Effector memory CD8-positive, alpha-beta T cell (primary cell): ENCODE measurements around the gene KIF26B.

Experiments
- ATAC-seq: fragments of 150-1000 bp; cut with Tn5 transposase; replicated peaks from 2 replicates; pipeline ENCODE4 v1.10.0; 2021; ENCODE audit warnings: mild to moderate bottlenecking, moderate library complexity
- DNase-seq, 3 experiments: peaks; one replicate each; pipeline ENCODE4 v3.0.0; 2021
- H3K27ac Mint-ChIP-seq, 2 donors: one replicate each; pipeline ENCODE4 v1.8.0; 2022; ENCODE audit warnings: mild to moderate bottlenecking in 2 of 2, mixed read lengths in 2 of 2, moderate library complexity in 2 of 2
- H3K27me3 Mint-ChIP-seq, 2 donors: one replicate each; pipeline ENCODE4 v1.8.0; 2022; ENCODE audit warnings: mixed read lengths in 2 of 2
- H3K36me3 Mint-ChIP-seq: one replicate; pipeline ENCODE4 v1.8.0; 2022; ENCODE audit warnings: mild to moderate bottlenecking, moderate library complexity, mixed read lengths; ENCODE audit not compliant: insufficient read depth
- H3K4me1 Mint-ChIP-seq, 2 donors: one replicate each; pipeline ENCODE4 v1.8.0; 2022; ENCODE audit warnings: low read depth in 2 of 2, mixed read lengths in 2 of 2
- H3K4me3 Mint-ChIP-seq, 2 donors: one replicate each; pipeline ENCODE4 v1.8.0; 2022; ENCODE audit warnings: mild to moderate bottlenecking in 2 of 2, mixed read lengths in 2 of 2, moderate library complexity in 2 of 2
- H3K9me3 Mint-ChIP-seq, 2 donors: one replicate each; pipeline ENCODE4 v1.8.0; 2022; ENCODE audit warnings: mixed read lengths in 2 of 2

Gene KIF26B

GRCh38 chr1:245148069-245148468 is 6.7 kb upstream of the KIF26B start:
- Mint-ChIP-seq H3K4me3 (no peak overlapping the region), H3K36me3 (no peaks in the 10 kb centered on the region), H3K27me3 (peaks cover 49 to 55% of the 10 kb centered on the region in 2 donors)

GRCh38 chr1:245148861-245149260 is 5.9 kb upstream of the KIF26B start:
- Mint-ChIP-seq H3K36me3 (no peaks in the 10 kb centered on the region), H3K9me3 (no peaks in the 10 kb centered on the region), H3K27me3 (peaks cover 49 to 63% of the 10 kb centered on the region in 2 donors), H3K4me1 (peaks cover 7% of the 10 kb centered on the region in 2 donors), H3K27ac (no peak overlapping the region), H3K4me3 (no peak overlapping the region)
- no peak for DNase-seq
- no peak for ATAC-seq

More at GRCh38 chr1:245148069-245148468, 6.7 kb upstream of the KIF26B start:
- DNase-seq: no peak
- no peak for ATAC-seq
- H3K9me3 Mint-ChIP-seq: no peaks in the 10 kb centered on the region
- peaks cover 1 to 2% of the 10 kb centered on the region in 2 donors for H3K4me1 Mint-ChIP-seq
- H3K27ac Mint-ChIP-seq: no peak overlapping the region

DNA sequence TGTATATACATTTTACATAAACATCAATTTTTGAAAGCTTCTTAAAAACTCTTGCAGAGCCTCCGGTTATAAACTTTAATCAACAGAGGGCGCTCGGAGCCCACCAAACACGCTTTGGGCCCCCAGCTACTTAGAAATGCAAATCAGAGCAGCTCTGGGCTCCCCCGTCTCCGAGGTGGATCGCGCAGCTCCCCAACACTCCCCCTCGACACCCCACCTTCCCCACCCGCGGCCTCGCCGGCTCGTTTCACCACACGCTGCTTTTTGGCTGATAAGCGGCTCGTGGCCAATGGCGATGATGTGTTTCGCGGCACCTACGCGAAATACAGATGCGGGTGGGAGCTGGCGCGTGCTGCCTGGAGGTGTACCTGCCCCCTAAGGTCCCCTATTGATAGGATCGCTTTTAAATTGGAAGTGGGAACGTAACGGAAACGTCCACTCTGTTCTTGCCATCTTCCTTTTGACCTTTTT is 1.7 kb upstream of the KIF26B start:
- DNase-seq (peak; percentile 35 to 53 (median 46)), ATAC-seq (peak; percentile 64)
- H3K27ac Mint-ChIP-seq: no peak overlapping the region
- peaks cover 64 to 86% of the 10 kb centered on the region in 2 donors for H3K27me3 Mint-ChIP-seq
- H3K36me3 Mint-ChIP-seq: peaks cover 2% of the 10 kb centered on the region
- H3K4me1 Mint-ChIP-seq: peaks cover 14 to 15% of the 10 kb centered on the region in 2 donors
- peak overlapping the region; percentile 83 for H3K4me3 Mint-ChIP-seq
- no peaks in the 10 kb centered on the region for H3K9me3 Mint-ChIP-seq

DNA sequence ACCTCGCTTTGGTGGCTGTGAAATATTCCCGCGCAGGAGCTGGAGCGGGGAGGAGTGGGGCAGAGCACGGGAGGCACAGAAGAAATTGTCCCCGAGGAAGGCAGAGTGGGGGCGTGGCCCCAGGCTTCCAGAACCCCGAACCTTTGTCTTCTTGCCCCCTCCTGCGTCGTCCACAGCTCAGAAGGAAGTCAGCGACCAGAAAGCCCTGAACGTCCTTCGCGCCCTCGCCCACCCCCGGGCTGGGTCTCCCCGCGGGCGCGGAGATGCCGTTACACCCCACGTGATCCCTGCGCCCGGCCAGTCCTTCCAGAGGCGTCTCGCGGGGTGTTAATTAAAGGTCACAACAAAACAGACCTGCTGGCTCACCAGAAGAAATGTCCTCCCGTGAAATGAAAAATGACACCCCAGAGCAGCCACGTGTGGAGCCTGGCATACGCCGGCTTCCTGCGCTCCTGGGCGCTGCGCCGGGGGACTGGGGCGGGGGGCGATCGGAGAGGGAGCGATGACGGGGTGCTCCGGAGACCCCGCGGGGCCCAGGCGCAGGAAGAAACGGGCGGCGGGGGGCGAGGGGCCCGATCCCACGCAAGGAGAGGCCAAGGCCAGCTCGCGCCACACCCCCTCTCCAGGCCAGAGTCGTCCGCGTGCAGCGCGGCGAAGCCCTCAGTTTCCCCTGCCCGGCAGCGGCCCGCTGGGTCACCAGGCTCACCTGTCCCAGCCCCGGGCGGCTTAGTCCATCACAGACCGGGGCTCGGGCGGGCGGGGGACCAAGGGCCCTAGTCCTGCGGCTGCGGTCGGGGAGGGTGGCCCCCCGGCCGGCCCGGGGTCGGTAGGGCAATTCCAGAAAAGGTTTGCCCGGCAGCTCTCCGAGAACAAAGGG is 995 bp upstream of the KIF26B start:
- ATAC-seq (no peak), DNase-seq (no peak)
- Mint-ChIP-seq H3K4me1 (peaks cover 14 to 15% of the 10 kb centered on the region in 2 donors), H3K27me3 (peaks cover 65 to 86% of the 10 kb centered on the region in 2 donors), H3K9me3 (no peaks in the 10 kb centered on the region), H3K27ac (no peak overlapping the region), H3K4me3 (peak overlapping the region; percentile 83), H3K36me3 (peaks cover 2% of the 10 kb centered on the region)

GRCh38 chr1:245155272-245156040 is 671 bp downstream of the KIF26B start:
- peaks cover 14 to 15% of the 10 kb centered on the region in 2 donors for H3K4me1 Mint-ChIP-seq
- H3K27me3 Mint-ChIP-seq: peaks cover 70 to 91% of the 10 kb centered on the region in 2 donors
- H3K27ac Mint-ChIP-seq: no peak overlapping the region
- ATAC-seq (no peak), DNase-seq (no peak)
- peak overlapping the region; percentile 80 to 81 for H3K4me3 Mint-ChIP-seq
- H3K9me3 Mint-ChIP-seq: peaks cover 0 to 8% of the 10 kb centered on the region in 2 donors
- peaks cover 2% of the 10 kb centered on the region for H3K36me3 Mint-ChIP-seq

DNA sequence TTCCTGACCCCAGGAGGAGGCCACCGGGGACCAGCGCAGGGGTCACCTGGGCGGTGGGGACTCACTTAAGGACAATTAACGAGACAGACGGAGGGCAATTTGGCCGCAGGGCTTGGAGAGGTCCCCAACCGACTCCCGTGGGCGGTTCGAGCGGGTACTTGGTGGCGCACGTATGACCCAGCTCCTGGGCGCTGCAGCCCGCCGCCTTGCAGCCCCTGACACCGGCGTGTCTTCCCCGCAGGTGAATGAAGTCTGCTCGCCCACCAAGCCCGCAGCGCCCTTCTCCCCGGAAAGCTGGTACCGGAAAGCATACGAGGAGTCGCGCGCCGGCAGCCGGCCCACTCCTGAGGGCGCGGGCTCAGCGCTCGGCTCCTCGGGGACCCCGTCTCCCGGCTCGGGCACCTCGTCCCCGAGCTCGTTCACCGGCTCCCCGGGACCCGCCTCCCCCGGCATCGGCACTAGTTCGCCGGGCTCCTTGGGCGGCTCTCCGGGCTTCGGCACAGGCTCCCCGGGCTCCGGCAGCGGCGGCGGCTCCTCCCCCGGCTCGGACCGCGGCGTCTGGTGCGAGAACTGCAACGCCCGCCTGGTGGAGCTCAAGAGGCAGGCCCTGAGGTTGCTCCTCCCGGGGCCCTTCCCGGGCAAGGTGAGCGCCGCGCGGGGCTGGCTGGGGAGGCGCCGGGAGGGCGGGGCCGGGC is 1.4 kb downstream of the KIF26B start:
- Mint-ChIP-seq H3K36me3 (peaks cover 2% of the 10 kb centered on the region), H3K27ac (no peak overlapping the region), H3K4me1 (peaks cover 14 to 15% of the 10 kb centered on the region in 2 donors), H3K27me3 (peaks cover 64 to 84% of the 10 kb centered on the region in 2 donors), H3K4me3 (peak overlapping the region; percentile 80 to 81), H3K9me3 (peaks cover 0 to 8% of the 10 kb centered on the region in 2 donors)
- DNase-seq (peak; percentile 44 to 51 (median 45)), ATAC-seq (peak; percentile 75)

DNA sequence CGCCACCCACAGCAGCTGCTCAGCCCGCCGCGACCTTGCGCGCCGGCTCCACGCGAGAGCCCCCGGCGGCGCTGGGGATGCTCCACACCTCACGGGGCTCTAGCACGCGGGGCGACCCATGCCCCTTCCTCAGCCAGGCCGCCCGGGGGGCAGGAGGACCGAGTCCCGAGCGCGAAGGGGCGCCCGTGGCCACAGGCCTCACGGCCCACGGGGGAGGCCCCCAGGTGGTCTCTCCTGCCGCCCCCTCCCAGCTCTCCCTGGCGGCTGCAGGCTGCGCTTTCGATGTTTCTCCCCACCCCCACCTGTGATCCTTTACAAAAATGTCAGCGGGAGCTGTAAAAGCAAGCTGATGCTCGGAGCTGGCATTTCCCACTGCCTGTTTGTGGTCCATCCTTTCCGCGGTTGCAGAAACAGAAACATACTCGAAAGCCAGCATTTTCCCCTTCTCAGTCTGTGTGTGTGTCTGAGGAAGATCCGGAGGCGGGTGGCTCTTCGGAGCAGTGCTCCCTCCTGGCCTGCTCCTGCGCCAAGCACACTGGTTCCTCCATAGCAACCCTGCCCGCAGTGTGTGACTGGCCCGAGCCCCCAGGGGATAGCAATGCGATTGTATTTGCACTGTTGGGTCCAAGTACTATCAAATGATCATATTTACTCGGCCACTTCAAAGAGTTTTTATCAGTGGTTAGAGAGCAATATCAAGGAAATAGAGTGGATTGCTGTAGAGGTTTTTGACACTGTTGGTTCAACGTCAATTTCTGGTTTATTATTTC is 2.1 kb downstream of the KIF26B start:
- Mint-ChIP-seq H3K4me3 (peak overlapping the region; percentile 78 to 79), H3K27ac (no peak overlapping the region), H3K27me3 (peaks cover 57 to 76% of the 10 kb centered on the region in 2 donors), H3K36me3 (peaks cover 2% of the 10 kb centered on the region), H3K9me3 (peaks cover 0 to 8% of the 10 kb centered on the region in 2 donors), H3K4me1 (peaks cover 14 to 15% of the 10 kb centered on the region in 2 donors)
- DNase-seq (no peak), ATAC-seq (no peak)

GRCh38 chr1:245158913-245159312 is 4.1 kb downstream of the KIF26B start:
- DNase-seq (no peak), ATAC-seq (no peak)
- peaks cover 58 to 65% of the 10 kb centered on the region in 2 donors for H3K27me3 Mint-ChIP-seq
- H3K27ac Mint-ChIP-seq: no peak overlapping the region
- H3K36me3 Mint-ChIP-seq: peaks cover 2% of the 10 kb centered on the region
- peaks cover 0 to 8% of the 10 kb centered on the region in 2 donors for H3K9me3 Mint-ChIP-seq
- H3K4me3 Mint-ChIP-seq: no peak overlapping the region
- H3K4me1 Mint-ChIP-seq: peaks cover 6 to 7% of the 10 kb centered on the region in 2 donors

GRCh38 chr1:245160288-245160687 is 5.5 kb downstream of the KIF26B start:
- Mint-ChIP-seq H3K9me3 (peaks cover 0 to 8% of the 10 kb centered on the region in 2 donors), H3K36me3 (peaks cover under 1% of the 10 kb centered on the region), H3K4me1 (peaks cover 6 to 7% of the 10 kb centered on the region in 2 donors), H3K27me3 (peaks cover 66 to 67% of the 10 kb centered on the region in 2 donors), H3K4me3 (no peak overlapping the region), H3K27ac (no peak overlapping the region)
- ATAC-seq (no peak), DNase-seq (no peak)

GRCh38 chr1:245160741-245161400 is 6.1 kb downstream of the KIF26B start:
- Mint-ChIP-seq H3K4me3 (no peak overlapping the region), H3K4me1 (peaks cover 5% of the 10 kb centered on the region in 2 donors), H3K27me3 (peaks cover 65 to 67% of the 10 kb centered on the region in 2 donors), H3K27ac (no peak overlapping the region), H3K36me3 (no peaks in the 10 kb centered on the region), H3K9me3 (peaks cover 0 to 8% of the 10 kb centered on the region in 2 donors)
- DNase-seq (no peak), ATAC-seq (no peak)

GRCh38 chr1:245161866-245162265 is 7.1 kb downstream of the KIF26B start:
- Mint-ChIP-seq H3K27me3 (peaks cover 69 to 70% of the 10 kb centered on the region in 2 donors), H3K4me1 (peaks cover 3% of the 10 kb centered on the region in 2 donors), H3K4me3 (no peak overlapping the region), H3K36me3 (no peaks in the 10 kb centered on the region), H3K27ac (no peak overlapping the region), H3K9me3 (peaks cover 0 to 8% of the 10 kb centered on the region in 2 donors)
- no peak for ATAC-seq
- DNase-seq: no peak

DNA sequence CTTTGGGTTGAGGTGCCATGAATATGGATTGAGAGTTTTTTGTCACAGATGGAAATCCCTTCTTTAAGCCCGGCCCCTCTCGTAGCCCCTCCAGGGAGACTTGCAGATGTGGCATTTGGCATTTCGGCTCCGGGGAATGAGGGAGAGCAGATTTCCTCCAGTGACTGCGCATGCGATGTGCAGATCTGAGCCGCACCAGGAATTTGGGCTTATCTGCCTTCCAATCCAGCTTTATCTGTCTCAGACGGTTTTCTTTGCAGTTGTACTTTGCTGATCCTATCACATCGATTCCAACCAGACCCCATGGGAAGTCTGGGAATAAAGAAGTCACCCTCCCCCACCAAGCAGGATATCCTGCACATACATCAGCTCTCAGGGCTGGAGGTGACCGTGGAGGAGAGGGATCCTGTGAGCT is 11.7 kb downstream of the KIF26B start:
- no peak overlapping the region for H3K4me3 Mint-ChIP-seq
- no peaks in the 10 kb centered on the region for H3K4me1 Mint-ChIP-seq
- H3K36me3 Mint-ChIP-seq: no peaks in the 10 kb centered on the region
- H3K9me3 Mint-ChIP-seq: no peaks in the 10 kb centered on the region
- no peak overlapping the region for H3K27ac Mint-ChIP-seq
- ATAC-seq (no peak), DNase-seq (no peak)
- peaks cover 44 to 67% of the 10 kb centered on the region in 2 donors for H3K27me3 Mint-ChIP-seq
